CD4-positive, alpha-beta T cell treated with Interleukin-15 for 1 hour (primary cell): Measurements from ENCODE around the gene MAP1B.

Experiments
- DNase-seq: peaks from one replicate; pipeline ENCODE4 v3.0.0-alpha.2; 2020

Gene MAP1B

DNA sequence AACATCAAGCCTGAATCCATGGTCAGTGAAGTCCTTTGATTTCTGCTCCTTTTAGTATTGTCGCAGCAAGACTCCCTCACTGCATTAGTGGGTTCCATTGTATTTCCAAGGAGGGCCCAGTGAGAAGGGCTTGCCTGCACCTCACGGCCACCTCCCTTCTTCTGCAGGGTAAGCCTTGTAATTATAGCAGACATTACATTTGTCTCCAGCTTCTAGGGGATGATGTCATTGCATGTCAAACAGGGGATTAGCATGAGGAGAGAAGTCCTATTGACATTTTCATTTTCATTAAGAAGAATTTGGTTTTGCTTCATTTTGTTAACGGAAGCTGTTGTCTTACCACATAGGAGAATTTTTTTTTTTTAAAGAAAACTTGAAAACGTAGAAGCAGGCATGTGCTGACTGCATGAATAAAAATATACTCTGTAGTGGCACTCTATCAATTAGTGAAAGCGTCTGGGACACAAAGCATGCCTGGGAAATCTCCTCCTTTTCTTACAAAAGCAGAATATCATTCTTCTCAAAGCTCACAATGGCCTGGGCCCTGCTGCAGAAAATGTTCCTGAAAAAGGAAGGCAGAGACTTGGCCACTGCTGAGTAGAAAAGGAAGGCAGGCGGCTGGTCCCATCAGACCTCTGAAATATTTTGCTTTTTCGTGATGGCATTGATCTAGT, 27.1 kb downstream of the MAP1B start:
- DNase-seq, result no peak

DNA sequence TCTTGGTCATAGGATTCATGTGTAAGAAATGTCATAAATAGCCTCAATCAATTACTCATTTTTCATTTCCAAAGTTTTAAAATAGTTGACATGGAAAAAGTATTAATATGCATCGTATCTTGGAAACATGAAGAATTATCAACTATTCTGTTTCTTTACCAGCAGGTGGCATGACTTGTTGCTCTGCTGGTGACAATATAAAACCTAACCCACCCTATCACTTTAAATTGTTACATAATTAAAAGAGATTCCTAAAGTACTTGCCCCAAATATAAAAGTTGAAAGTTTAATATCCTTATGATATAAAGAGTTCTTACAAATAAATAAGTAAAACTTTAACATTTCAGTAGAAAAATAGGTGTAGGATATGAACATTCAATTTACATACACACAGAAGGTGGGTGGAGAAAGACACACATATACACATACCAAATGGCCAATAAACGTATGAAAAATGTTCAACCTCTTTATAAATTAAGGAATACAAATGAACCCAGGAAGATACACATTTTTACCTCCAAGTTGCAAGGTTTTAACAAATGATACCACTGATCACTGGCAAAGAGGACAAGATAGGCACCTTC, 30.6 kb downstream of the MAP1B start:
- DNase-seq, result no peak

DNA sequence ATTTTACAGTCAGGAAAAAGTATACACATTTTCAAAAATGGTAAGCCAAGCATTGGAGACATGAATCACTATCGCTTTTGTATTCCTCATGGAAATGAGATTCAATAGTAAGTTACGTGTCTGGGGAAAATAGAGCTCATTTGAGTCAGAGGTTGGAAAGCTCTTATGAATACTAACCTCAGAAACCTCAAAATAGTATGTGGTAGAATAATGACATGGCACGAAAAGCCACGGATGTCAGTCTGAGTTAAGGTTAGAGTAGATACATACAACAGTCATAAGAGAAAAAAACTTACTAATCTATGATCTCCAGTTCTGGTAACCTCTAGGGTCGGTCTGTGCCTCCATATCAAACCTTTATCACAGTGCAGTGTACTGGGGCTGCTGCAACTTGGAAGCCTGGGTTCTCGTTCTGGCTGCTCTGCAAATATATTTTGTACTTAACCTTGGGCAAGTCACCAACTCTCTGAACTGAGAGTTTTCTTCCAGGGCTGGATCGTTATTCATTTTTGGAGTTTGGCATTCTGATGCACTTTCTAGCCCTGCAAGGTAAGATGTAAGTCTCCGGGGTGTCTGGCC, 31.8 kb downstream of the MAP1B start:
- no peak for DNase-seq

DNA sequence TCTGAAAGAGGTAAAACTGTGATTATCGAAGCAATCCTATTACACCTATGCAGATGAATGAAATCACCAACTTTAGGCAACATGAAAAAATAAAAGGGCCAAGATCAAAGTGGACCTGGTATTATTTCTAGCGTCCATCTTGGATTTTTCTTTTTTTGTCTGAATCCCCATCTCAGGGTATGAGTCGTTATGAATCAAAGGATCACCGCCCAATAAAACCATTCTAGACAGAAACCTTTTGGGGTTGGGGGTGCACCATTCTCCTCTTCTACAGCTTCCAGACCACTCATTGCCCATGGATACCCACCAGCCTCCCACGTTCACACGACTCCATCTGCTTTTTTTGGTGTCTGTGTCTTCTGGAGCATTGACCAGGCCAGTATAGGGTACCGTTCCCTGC, 33.4 kb downstream of the MAP1B start:
- DNase-seq, result no peak

DNA sequence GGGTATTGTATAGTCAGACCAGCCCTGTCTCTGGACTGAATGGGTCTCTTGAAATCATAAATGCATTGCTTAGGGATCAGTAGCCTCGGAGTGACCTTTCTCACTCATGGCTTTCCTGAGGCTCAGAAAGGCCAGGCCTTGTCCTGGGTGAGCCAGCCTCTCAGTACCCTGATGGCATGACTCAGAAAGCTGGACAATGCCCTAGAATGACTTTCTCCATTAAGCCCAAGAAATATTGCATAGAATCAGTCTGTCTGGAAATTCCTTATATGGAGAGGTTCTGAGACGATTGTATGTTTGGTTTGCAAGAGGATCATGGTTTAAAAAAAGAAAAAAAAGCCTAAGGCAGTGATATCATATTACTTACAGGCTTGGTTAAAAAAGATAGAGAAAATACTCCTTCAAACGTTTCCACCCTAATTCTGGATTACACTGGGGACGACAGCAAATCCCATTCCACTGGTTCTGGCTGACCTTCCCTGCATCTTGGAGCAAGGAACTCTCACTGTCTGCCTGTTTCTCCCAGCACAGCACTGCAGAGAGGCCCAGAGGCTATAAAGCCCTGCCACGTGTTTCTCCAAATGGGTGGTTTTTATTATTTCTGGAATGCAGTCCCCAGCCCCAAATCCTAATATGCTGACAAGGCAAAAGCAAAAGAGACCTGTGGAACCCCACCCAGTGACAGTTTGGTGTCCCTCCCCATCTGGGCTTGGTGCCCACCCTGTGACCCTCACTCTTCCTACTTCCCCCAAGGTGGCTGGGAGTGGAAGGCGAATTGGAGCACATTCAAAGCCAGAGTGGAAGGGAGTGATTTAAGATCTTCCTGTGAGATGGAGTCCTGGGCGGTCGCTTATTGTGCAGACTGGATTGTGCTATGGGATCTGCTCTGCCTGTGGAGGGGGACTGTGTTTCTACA, 34.4 kb downstream of the MAP1B start:
- DNase-seq, result no peak

DNA sequence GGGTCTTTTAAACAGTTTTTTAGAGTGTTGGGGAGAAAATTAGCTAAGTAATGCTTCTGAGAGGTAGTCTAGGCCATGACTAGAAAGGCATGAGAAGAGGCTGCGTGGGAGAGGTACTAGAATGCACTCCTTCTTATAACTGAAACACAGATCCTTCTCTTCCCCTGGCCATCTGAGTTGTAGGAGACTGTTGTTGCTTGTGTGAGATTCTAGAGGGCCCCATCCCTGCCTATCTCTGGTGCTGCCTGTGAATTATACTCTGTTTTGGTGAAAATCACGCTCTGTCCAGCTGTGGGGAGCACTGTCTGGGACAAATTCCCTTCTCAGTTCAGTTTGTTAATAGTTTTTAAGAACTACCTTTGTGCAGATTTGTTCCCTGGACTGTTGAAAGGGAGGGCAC, 37.5 kb downstream of the MAP1B start:
- DNase-seq, result no peak

DNA sequence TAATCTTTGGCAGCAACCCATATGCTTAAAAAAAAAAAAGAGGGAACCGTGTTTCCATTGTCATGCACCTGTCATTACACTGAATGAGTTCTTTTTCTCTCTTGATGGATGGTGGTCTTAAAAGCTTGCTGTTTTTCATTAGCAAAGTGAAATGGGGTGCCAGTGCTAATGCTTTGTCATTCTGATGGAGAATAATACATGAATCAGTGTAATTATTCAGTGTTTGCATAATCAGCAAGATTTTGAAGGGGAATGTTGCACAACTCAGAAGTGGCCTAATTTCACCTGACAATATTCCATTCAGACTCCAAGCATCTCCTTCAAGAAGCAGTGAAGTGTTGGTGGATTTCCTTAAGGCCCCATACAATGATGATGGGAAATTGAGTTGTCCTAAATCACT, 38.1 kb downstream of the MAP1B start:
- DNase-seq, result no peak

DNA sequence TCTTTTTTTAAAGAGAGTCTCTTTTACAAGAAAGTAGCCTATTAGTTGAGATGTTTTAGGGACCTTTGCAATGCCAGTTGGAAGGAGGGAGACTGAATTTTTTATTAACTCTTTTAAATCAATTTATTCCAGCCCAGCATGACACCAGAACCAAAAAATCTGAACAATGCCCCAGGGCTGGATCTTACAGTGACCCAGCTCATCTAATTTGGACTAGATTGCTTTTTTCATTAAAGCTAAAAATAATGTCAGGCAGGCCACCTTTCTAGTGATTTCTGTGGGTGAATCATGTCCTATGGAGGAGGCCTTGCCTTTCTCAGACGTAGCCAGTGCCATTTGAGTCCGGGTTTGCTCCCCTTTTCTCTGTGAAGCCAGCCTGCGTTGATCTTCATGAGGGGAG, 38.8 kb downstream of the MAP1B start:
- DNase-seq, result no peak

DNA sequence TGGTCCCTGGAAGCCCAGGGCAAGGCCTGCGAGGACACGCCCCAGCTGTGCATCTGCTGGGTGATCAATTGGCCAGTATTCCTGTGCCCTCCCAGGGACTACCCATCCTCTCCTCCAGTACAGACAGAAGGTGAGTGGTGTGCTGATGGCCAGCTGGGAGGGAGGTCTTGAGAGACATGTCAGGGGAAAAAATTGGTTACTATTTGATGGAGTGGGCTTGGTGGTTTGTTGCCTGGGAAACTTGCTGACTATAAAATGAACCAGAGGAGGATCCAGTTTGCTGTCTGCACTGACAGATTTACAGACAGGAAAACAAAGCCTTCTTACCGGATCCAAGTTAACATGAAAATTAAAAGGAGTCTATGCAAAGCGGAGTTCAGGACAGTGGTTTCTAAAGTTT, 40.3 kb downstream of the MAP1B start:
- no peak for DNase-seq

DNA sequence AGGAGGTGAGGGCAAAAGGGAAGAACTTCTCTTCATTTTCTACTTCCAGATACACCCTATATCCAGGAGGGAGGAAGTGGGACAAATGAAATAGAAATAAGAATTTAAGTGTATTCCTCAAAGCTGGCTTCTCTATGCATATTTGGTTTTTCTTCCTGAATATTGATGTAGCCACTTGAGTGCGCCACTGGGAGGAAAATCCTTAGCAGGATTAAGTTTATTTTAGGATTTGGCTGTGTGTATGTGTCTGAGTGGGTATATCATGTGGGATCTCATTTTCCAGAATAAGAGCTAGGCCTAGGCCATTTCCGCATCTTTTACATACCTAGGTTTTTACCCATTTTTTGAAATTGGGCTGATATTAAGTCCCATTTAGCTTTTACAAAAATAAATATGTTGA, 42.5 kb downstream of the MAP1B start:
- no peak for DNase-seq

DNA sequence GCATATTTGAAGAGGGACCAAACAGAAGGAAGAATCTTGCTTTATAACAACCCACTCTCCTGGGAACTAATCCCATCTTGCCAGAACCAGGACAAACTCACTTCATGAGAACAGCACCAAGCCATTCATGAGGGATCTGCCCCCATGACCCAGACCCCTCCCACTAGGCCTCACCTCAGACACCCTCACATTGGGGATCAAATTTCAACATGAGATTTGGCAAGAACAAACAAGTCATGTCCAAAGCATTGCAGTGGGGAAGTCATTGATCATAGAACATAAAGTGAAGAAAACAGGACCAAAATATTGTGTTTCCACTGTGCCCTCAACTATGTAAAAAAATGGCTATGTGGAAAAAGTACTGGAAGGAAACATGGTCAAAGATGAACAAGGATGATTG, 43.9 kb downstream of the MAP1B start:
- no peak for DNase-seq

DNA sequence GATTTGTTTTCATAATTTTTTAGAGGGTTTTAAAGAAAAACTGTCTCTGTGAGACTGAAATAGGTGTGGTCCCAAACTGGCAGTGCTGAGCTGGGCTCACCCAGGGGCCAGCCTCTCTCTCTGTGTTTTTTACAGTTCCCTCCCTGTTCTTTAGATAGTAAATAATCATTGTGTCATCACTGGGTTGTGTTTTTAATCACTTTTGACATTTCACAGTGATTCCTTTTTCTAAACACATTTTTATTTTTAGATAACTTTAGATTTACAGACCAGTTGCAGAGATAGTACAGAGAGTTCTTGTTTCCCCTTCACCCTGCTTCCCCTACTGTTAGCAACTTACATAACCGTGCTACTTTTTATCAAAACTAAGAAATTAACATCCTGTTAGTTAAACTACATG, 44.4 kb downstream of the MAP1B start:
- DNase-seq, result no peak

DNA sequence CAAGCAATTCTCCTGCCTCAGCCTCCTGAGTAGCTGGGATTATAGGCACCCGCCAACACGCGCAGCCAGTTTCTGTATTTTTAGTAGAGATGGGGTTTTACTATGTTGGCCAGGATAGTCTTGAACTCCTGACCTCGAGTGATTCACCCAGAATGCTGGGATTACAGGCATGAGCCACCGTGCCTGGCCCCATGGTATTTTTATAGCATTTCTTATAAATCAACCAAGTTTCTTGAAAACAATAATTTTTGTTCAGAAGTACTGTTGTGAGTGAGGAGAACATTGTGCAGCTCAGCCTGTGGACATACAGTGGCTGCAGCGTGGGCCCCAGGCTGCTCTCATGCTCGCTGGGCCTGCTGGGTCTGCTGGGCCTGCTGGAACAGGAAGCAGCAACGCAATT, 45.3 kb downstream of the MAP1B start:
- DNase-seq, result no peak

DNA sequence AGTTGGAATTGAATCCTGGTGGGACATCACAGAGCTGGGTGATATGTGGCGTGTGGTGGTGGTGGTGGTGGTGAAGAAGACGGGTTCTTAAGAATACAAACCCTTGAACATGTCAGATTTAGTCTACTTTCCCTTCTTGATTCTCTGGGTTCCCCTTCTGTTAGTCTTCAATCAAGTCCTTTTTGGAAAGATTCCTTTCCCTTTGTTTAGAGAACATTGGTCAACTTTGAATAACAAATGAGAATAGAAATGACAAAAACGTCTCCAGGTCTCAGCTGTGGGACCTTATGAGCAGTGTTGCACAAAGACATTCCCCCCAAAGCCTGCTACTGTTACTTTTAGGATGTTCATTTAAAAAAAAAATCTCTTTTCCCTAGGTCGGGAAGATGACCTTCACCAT, 46.3 kb downstream of the MAP1B start:
- no peak for DNase-seq

DNA sequence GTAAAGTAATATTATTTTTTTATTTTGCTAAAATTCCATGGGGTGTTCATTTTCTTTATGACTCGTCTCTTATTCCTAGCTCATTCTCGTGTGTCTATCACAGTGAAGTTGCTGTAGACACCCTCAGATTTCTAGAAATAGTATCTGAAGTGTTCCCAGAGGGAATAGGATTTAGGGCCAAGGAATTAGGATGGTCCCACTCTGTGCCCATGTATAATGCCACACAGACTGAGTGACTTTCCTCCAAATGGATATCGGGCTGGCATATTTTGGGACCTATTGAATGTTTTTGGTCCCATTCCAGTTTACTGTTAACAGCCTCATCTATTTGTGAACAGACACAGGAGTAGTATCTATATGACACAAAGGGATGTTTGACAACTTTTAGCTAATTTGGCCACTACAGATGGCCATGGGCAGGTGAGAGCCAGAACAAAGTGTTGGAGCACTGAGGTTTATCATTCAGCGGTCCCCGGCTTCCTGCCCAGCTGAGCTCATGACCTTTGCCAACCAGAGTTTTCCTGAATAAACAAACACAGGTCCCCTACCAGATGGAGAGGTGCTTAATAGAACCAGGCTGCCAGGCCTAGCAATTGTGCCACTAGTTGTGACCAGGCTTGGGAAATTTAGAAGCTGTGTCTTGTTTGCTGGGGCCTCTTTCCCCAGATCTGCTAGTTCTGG, 46.9 kb downstream of the MAP1B start:
- DNase-seq, result no peak

DNA sequence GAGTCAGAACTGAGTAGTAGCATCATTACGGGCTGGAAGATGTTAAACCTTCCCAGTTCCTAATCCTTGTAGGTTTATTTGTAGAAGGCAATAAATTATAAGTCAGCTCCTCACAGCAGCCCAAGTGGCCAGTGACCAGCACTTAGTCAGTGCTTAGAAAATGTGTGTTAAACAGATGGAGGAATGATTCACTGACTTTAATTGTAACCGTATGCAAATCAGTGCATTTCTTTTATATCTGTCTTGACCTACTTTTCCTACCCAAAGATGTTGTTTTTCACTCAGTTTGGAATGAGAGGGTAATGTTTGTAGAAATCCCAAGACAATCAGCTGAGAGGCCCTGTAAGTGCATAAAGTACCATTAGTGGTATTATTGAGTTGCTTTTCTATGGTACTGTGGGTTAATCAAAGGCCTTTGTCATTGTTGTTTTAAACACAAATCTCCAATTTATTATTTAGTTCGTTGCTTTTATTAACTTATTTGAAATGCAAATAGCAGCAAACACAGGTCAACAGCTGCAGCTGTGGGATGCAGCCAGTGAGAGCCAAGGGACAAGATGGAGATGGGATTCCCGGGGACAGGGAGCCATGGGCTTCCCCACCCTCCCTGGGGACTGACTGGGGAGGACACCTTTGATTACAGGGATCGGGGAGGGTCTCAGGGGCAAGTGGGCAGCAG, 49.8 kb downstream of the MAP1B start:
- DNase-seq, result no peak

DNA sequence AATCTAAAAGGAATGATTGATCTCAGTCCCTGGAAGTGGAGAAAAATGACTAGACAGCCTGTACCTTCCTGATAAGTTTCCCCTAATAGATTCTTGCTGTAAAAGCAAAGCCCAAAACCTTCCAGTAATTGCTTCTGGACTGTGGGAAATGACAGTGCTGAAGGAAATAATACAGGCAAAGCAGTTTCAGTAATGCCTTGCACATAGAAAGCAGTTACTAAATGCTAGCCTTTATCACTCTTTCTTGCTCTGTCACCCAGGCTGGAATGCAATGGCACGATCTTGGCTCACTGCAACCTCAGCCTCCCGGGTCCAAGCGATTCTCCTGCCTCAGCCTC, 50.3 kb downstream of the MAP1B start:
- no peak for DNase-seq

DNA sequence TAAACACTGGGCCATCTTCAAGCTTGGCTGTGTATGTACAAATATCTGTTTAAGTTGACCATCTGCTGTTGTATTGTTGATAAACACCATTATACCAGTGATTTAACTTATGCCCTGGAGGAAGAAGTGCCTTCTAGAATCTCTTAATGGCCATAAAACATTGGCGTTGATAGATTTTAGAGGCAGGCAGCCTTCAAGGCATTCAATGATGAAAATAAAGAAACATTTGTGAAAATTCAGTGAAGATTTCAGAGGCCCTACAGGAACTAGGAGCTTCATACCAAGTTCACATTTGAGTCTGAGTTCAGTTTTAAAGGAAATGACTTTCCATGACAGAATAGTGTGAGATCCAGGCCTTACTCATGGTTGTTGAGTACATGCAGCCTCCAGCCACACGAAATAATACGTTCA, 52.2 kb downstream of the MAP1B start:
- DNase-seq, result no peak

DNA sequence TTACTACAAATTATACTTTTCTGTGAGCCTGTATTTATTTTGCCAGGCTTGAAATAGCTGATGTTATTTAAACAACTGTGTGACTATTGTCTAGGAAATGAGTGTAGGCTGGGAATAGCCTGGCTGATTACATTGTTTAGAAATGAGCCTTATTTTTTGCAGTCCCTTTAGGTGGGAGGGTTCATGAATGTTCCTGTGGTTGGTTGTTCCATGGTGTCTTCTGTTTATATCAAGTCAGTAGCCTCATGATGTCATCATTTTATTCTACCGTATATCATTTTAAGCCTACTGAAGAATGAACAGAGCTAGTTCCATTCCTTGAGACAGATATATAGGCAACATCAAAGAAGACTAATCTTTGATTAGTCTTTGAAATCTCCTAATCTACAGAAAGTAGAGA, 53.1 kb downstream of the MAP1B start:
- no peak for DNase-seq

DNA sequence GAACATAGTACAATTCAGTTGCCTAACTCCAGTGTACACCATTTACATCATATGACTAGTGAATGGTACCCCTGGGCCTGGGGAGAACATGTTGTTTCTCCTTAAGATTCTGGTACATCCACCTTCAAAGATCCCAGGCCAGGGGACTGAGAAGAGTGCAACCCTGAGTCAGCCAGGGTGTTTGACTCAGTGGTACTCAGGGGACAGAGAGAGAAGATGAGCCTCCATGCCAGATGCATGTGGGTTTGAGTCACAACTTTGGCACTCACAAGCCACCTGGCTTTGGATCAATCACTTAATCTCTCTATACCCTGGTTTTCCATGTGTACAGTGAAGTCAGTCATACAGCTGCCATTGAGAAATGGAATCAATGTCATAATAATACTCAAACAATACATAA, 53.7 kb downstream of the MAP1B start:
- DNase-seq, result no peak

DNA sequence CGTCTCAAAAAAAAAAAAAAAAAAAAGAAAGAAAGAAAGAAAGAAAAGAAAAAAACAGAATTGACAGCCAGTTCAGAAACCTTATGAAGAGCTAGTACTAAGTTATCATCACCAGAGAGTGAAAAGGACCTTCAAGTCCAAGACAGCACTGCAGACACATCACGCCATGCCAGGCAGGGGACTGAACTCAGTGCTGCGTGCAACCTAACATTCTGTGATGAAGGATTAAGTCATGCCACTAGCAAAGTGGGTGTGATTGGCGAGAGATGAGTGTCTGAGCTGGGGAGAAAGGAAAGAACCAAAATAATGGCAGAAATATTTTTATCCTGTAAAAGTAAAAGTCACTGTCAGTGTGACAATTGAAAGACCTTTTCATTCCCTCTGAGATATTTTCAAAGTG, 54.7 kb downstream of the MAP1B start:
- DNase-seq, result no peak

DNA sequence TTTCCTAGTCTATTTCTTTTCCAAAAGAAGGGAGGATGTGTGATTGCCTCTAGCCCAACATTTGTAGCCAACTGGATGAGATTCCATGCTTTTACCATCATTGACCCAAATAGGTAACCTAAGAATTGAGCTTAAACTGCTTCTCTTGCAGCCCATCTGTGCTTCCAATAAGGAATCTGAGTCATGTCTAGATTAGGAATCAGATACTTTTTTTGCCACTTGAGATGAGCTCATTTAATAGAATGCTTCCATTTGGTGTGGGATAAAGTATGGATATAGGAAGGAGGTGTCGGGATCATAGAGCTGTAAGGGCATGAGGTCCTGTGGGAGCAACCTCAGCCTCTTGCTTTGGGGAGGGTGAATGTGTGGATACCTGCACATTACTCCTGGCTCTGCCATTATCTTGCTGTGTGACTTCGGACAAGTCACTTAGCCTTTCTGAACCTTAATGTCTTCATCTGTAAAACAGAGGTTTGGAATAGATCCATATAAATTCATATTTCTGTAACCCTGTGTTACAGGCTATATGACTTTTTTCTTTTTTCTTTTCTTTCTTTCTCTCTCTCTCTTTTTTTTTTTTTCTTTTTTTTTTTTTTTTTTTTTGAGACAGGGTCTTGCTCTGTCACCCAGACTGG, 56.2 kb downstream of the MAP1B start:
- DNase-seq, result no peak
